DND-41 (cell line): ENCODE measurements around the gene ITPR2.

Experiments used
- ATAC-seq: fragments of 200-7000 bp; cut with Tn5 transposase; 3 replicates; pipeline ENCODE4 v1.9.1; 2021; ENCODE audit warnings: low read depth; ENCODE audit not compliant: insufficient read depth
- DNase-seq: peaks from one replicate; pipeline ENCODE4 v3.0.0-alpha.2; 2020
- H2AFZ ChIP-seq: 2 replicates; pipeline ENCODE4 v1.6.0; 2012; ENCODE audit warnings: low read depth, low read length
- H3K27ac ChIP-seq: 2 replicates; pipeline ENCODE4 v1.5.1; 2012; ENCODE audit warnings: low read length, inconsistent platforms
- H3K27me3 ChIP-seq: fragments of 200-600 bp; sonication (generic); 2 replicates; pipeline ENCODE4 v1.6.0; 2012; ENCODE audit warnings: low read length, mild to moderate bottlenecking, inconsistent platforms; ENCODE audit not compliant: insufficient read depth, poor library complexity
- H3K36me3 ChIP-seq: 2 replicates; pipeline ENCODE4 v1.5.1; 2012; ENCODE audit warnings: low read length, inconsistent platforms; ENCODE audit not compliant: insufficient read depth
- H3K4me1 ChIP-seq: 2 replicates; pipeline ENCODE4 v1.5.1; 2012; ENCODE audit warnings: mild to moderate bottlenecking, low read length; ENCODE audit not compliant: insufficient read depth
- H3K4me2 ChIP-seq: 2 replicates; pipeline ENCODE4 v1.6.0; 2012; ENCODE audit warnings: mild to moderate bottlenecking, moderate library complexity, low read length, inconsistent platforms; ENCODE audit not compliant: insufficient read depth
- H3K4me3 ChIP-seq, 2 experiments: fragments of 200-600 bp in 1 of 2; shearing (Covaris generic) in 1 of 2; 2 replicates each; pipeline ENCODE4 v1.5.1; 2012 to 2016; ENCODE audit warnings: inconsistent platforms in 2 of 2, low read length in 2 of 2, mild to moderate bottlenecking in 2 of 2, low read depth in 1 of 2, moderate library complexity in 1 of 2
- H3K79me2 ChIP-seq: 2 replicates; pipeline ENCODE4 v1.6.0; 2012; ENCODE audit warnings: low read length, inconsistent platforms; ENCODE audit not compliant: insufficient read depth
- H3K9ac ChIP-seq: 2 replicates; pipeline ENCODE4 v1.6.0; 2012; ENCODE audit warnings: low read depth, mild to moderate bottlenecking, inconsistent platforms, low read length, moderate library complexity
- H3K9me3 ChIP-seq: 2 replicates; pipeline ENCODE4 v1.5.1; 2012; ENCODE audit warnings: low read length, moderate library complexity, mild to moderate bottlenecking, inconsistent platforms; ENCODE audit not compliant: insufficient read depth, severe bottlenecking
- H4K20me1 ChIP-seq: 2 replicates; pipeline ENCODE4 v1.6.0; 2012; ENCODE audit warnings: low read length; ENCODE audit not compliant: insufficient read depth
- CTCF ChIP-seq: IDR thresholded peaks from 2 replicates; pipeline ENCODE4 v1.5.1; 2012; ENCODE audit warnings: borderline replicate concordance, low read length, moderate library complexity, mild to moderate bottlenecking; ENCODE audit not compliant: poor library complexity, severe bottlenecking; ENCODE audit errors: extremely low read depth
- EZH2 ChIP-seq: IDR thresholded peaks from 3 replicates; pipeline ENCODE4 v1.6.1; 2012; ENCODE audit warnings: borderline replicate concordance, low read depth, mild to moderate bottlenecking, moderate library complexity, low read length, inconsistent platforms; ENCODE audit not compliant: severe bottlenecking

The ITPR2 gene

GRCh38 chr12:26724309-26724702 lies 108.7 kb downstream of the ITPR2 start:
- Histone ChIP-seq H3K9ac (no peak overlapping the region), H2AFZ (no peak overlapping the region), H4K20me1 (no peaks in the 10 kb centered on the region), H3K36me3 (peaks cover 7% of the 10 kb centered on the region; the same call in 1 of the 2 replicates), H3K27me3 (no peaks in the 10 kb centered on the region), H3K79me2 (peaks cover 24% of the 10 kb centered on the region), H3K4me2 (no peak overlapping the region), H3K9me3 (no peaks in the 10 kb centered on the region), H3K4me1 (no peaks in the 10 kb centered on the region), H3K27ac (no peak overlapping the region), H3K4me3 (no peak overlapping the region)
- DNase-seq (no peak), ATAC-seq (no peak)
- no peak for TF ChIP-seq EZH2
- TF ChIP-seq CTCF = no peak

- Histone ChIP-seq H3K79me2 (peaks cover 20% of the 10 kb centered on the region), H3K9me3 (no peaks in the 10 kb centered on the region), H3K4me3 (no peak overlapping the region), H3K27ac (no peak overlapping the region), H3K27me3 (no peaks in the 10 kb centered on the region), H3K36me3 (peaks cover 7% of the 10 kb centered on the region; the same call in 1 of the 2 replicates), H4K20me1 (no peaks in the 10 kb centered on the region), H3K4me1 (no peaks in the 10 kb centered on the region), H3K4me2 (no peak overlapping the region), H3K9ac (no peak overlapping the region), H2AFZ (no peak overlapping the region)
- no peak for ATAC-seq
- no peak for DNase-seq
- TF ChIP-seq CTCF (no peak), EZH2 (no peak)
Observed at GRCh38 chr12:26723379-26724308, 109.3 kb downstream of the ITPR2 start.

- ATAC-seq = no peak
- no peak overlapping the region for H3K27ac ChIP-seq
- H3K4me1 ChIP-seq = no peaks in the 10 kb centered on the region
- H3K79me2 ChIP-seq = 0 out of 2 replicates have a peak, but pooled peaks cover 1% of the 10 kb centered on the region
- no peak overlapping the region for H3K4me2 ChIP-seq
- no peaks in the 10 kb centered on the region for H4K20me1 ChIP-seq
- H2AFZ ChIP-seq = no peak overlapping the region
- peaks cover 7% of the 10 kb centered on the region; the same call in 1 of the 2 replicates for H3K36me3 ChIP-seq
- H3K9ac ChIP-seq = no peak overlapping the region
- H3K27me3 ChIP-seq = no peaks in the 10 kb centered on the region
- TF ChIP-seq CTCF (no peak), EZH2 (no peak)
- no peak for DNase-seq
- H3K4me3 ChIP-seq = no peak overlapping the region
- no peaks in the 10 kb centered on the region for H3K9me3 ChIP-seq
Observed at GRCh38 chr12:26721800-26722199, 111.2 kb downstream of the ITPR2 start.
